ENCODE measurements around the gene FAM193A.

GRCh38 chr4:2688281-2688680, 151.8 kb downstream of the FAM193A start:
- TF ChIP-seq CTCF (IDR thresholded peaks at IDR 0.05; ENCODE audit: low read length): no peak
- no peak for TF ChIP-seq EZH2 (IDR thresholded peaks at IDR 0.05; ENCODE audit: borderline replicate concordance, low read length)

Data from OCI-LY1 (cell line).